IMR-90 (cell line): Measurements from ENCODE around the gene DDA1. TPM values are rescaled to one million over a fixed set of nuclear protein-coding genes. Genes with fewer than 3 reads are reported as not detected.

Experiments used
- ATAC-seq: fragments of 200-7000 bp; cut with Tn5 transposase; 2 replicates; pipeline ENCODE4 v1.9.1; 2020; ENCODE audit warnings: low read depth, mild to moderate bottlenecking, moderate library complexity
- BruUV-seq: library from RNA; stranded (reverse); fragments of 400-500 nt; replicated peaks from 2 replicates; lab custom pipeline; 2021; lab: Mats Ljungman, UMichigan
- CTCF ChIA-PET: fragments of 300-600 bp; formaldehyde crosslinking; extraction: SDS; loops from one replicate; lab custom pipeline; 2021; ENCODE audit warnings: antibody characterized with exemption; lab: Yijun Ruan, JAX
- POLR2A ChIA-PET: fragments of 300-600 bp; sonication (Branson Sonifier 250); formaldehyde crosslinking; loops from one replicate; lab custom pipeline; 2022; ENCODE audit warnings: antibody characterized with exemption; ENCODE audit not compliant: unreplicated experiment; lab: Charles Lee
- DNase-seq: peaks from one replicate; pipeline ENCODE4 v3.0.0; 2013
- H2AFZ ChIP-seq: replicated peaks from 2 replicates; pipeline ENCODE3; 2013; ENCODE audit warnings: low read length, mild to moderate bottlenecking; ENCODE audit not compliant: poor library complexity
- H2AK5ac ChIP-seq: 2 replicates; pipeline ENCODE4 v1.6.1; 2013; ENCODE audit warnings: low read depth, low read length, inconsistent platforms
- H2AK9ac ChIP-seq: replicated peaks from 2 replicates; pipeline ENCODE3; 2013; ENCODE audit warnings: mild to moderate bottlenecking, low read depth, low read length, moderate library complexity; ENCODE audit not compliant: poor library complexity
- H2BK120ac ChIP-seq: 2 replicates; pipeline ENCODE4 v1.6.1; 2013; ENCODE audit warnings: low read depth, low read length, inconsistent platforms
- H2BK15ac ChIP-seq: 3 replicates; pipeline ENCODE4 v1.6.1; 2013; ENCODE audit warnings: low read depth, low read length, inconsistent platforms
- H2BK20ac ChIP-seq: 2 replicates; pipeline ENCODE4 v1.6.1; 2013; ENCODE audit warnings: low read depth, mild to moderate bottlenecking, inconsistent platforms, low read length, moderate library complexity
- H2BK5ac ChIP-seq: 2 replicates; pipeline ENCODE4 v1.6.1; 2013; ENCODE audit warnings: mild to moderate bottlenecking, low read depth, low read length, inconsistent platforms; ENCODE audit not compliant: poor library complexity, severe bottlenecking
- H3K14ac ChIP-seq: replicated peaks from 2 replicates; pipeline ENCODE4 v1.6.1; 2013; ENCODE audit warnings: low read depth, low read length, inconsistent platforms
- H3K18ac ChIP-seq: 2 replicates; pipeline ENCODE4 v1.6.1; 2013; ENCODE audit warnings: low read depth, low read length, control low read depth
- H3K23ac ChIP-seq: 2 replicates; pipeline ENCODE4 v1.6.1; 2013; ENCODE audit warnings: low read depth, low read length, inconsistent platforms
- H3K27ac ChIP-seq: 2 replicates; pipeline ENCODE4 v1.5.1; 2013; ENCODE audit warnings: mild to moderate bottlenecking, control low read depth, low read length; ENCODE audit not compliant: insufficient read depth
- H3K27me3 ChIP-seq: 2 replicates; pipeline ENCODE4 v1.6.1; 2013; ENCODE audit warnings: low read length; ENCODE audit not compliant: control insufficient read depth, insufficient read depth
- H3K36me3 ChIP-seq: 2 replicates; pipeline ENCODE4 v1.6.1; 2013; ENCODE audit warnings: low read length, mixed read lengths; ENCODE audit not compliant: control insufficient read depth, insufficient read depth
- H3K4ac ChIP-seq: 2 replicates; pipeline ENCODE4 v1.6.1; 2013; ENCODE audit warnings: low read depth, low read length, inconsistent platforms
- H3K4me1 ChIP-seq: 2 replicates; pipeline ENCODE4 v1.6.1; 2013; ENCODE audit warnings: low read length, mixed read lengths; ENCODE audit not compliant: control insufficient read depth, insufficient read depth
- H3K4me2 ChIP-seq: 2 replicates; pipeline ENCODE4 v1.6.1; 2013; ENCODE audit warnings: low read depth, mild to moderate bottlenecking, control low read depth, low read length, moderate library complexity
- H3K4me3 ChIP-seq: 2 replicates; pipeline ENCODE4 v1.5.1; 2013; ENCODE audit warnings: low read depth, mild to moderate bottlenecking, control low read depth, low read length, moderate library complexity; ENCODE audit not compliant: insufficient read depth
- H3K56ac ChIP-seq: 2 replicates; pipeline ENCODE4 v1.6.1; 2013; ENCODE audit warnings: low read length, inconsistent platforms; ENCODE audit not compliant: insufficient read depth; ENCODE audit errors: extremely low read depth
- H3K79me1 ChIP-seq, 2 experiments: 2 replicates each; pipeline ENCODE4 v1.6.1; 2013; ENCODE audit warnings: low read length in 2 of 2, inconsistent platforms in 1 of 2, low read depth in 1 of 2
- H3K9ac ChIP-seq: 2 replicates; pipeline ENCODE4 v1.6.1; 2013; ENCODE audit warnings: low read depth, low read length, control low read depth
- H3K9me1 ChIP-seq: 2 replicates; pipeline ENCODE4 v1.6.1; 2013; ENCODE audit warnings: low read length, inconsistent platforms; ENCODE audit not compliant: insufficient read depth
- H3K9me3 ChIP-seq: 2 replicates; pipeline ENCODE4 v1.6.1; 2013; ENCODE audit warnings: low read length; ENCODE audit not compliant: control insufficient read depth, insufficient read depth
- H4K20me1 ChIP-seq: 2 replicates; pipeline ENCODE4 v1.6.1; 2013; ENCODE audit warnings: low read length, inconsistent platforms; ENCODE audit not compliant: insufficient read depth
- H4K5ac ChIP-seq: 2 replicates; pipeline ENCODE4 v1.6.1; 2013; ENCODE audit warnings: mild to moderate bottlenecking, low read depth, low read length, control low read depth
- H4K8ac ChIP-seq, 2 experiments: 2 replicates each; pipeline ENCODE4 v1.6.1; 2013; ENCODE audit warnings: low read depth in 2 of 2, low read length in 2 of 2, control low read depth in 1 of 2, inconsistent platforms in 1 of 2
- H4K91ac ChIP-seq: 2 replicates; pipeline ENCODE4 v1.6.1; 2013; ENCODE audit warnings: low read depth, low read length, inconsistent platforms; ENCODE audit not compliant: insufficient read depth
- CHD1 ChIP-seq: IDR thresholded peaks from 2 replicates; pipeline ENCODE4 v1.6.1; 2012; ENCODE audit warnings: low read depth, low read length, improper control_type of control experiment
- FOS ChIP-seq: fragments of 150-350 bp; IDR thresholded peaks from 2 replicates; pipeline ENCODE4 v1.6.1; 2016; ENCODE audit warnings: low read depth, low read length
- MAFK ChIP-seq: IDR thresholded peaks from 2 replicates; pipeline ENCODE4 v1.6.1; 2012; ENCODE audit warnings: low read depth, low read length, improper control_type of control experiment
- MXI1 ChIP-seq: IDR thresholded peaks from 2 replicates; pipeline ENCODE4 v1.6.1; 2012; ENCODE audit warnings: low read depth, mild to moderate bottlenecking, low read length, moderate library complexity, borderline replicate concordance
- NFE2L2 ChIP-seq: fragments of 150-350 bp; IDR thresholded peaks from 2 replicates; pipeline ENCODE4 v1.6.1; 2016; ENCODE audit warnings: low read depth, mild to moderate bottlenecking, low read length
- RFX5 ChIP-seq: IDR thresholded peaks from 2 replicates; pipeline ENCODE4 v1.8.0; 2012; ENCODE audit warnings: low read depth, mild to moderate bottlenecking, low read length, moderate library complexity
- SMC3 ChIP-seq: fragments of 150-350 bp; IDR thresholded peaks from 2 replicates; pipeline ENCODE4 v1.6.1; 2016; ENCODE audit warnings: low read depth, mild to moderate bottlenecking, antibody characterized with exemption, low read length, moderate library complexity
- WGBS, 2 experiments: methylation state at CpG; one replicate each; pipeline versions ENCODE4 v1.1.5 to v1.1.7; 2013; ENCODE audit warnings: missing lambda C conversion rate in 2 of 2; ENCODE audit not compliant: insufficient read length in 1 of 2; ENCODE audit errors: extremely low coverage in 2 of 2; 5-methylcytosine and 5-hydroxymethylcytosine counted together
- dilution Hi-C: fragments of 300-500 bp; cut with HindIII; formaldehyde crosslinking; loops from one replicate; pipeline ENCODE4 v1.14.3; 2018; ENCODE audit warnings: low sequenced_read_pairs; ENCODE audit not compliant: unreplicated experiment
- in situ Hi-C: fragments of 300-500 bp; cut with MboI; formaldehyde crosslinking; loops from 3 replicates; pipeline ENCODE4 v1.14.3; 2019; ENCODE audit warnings: low sequenced_read_pairs, inconsistent platforms, mixed read lengths
- intact Hi-C: fragments of 100-400 bp; cut with micrococcal nuclease; formaldehyde crosslinking; loops from 2 replicates; pipeline ENCODE4 v1.10.0; 2022
- polyA plus RNA-seq, 3 experiments: library from polyadenylated mRNA; depleted of rRNA; stranded (reverse); fragments of >200 nt; gene quantifications; 2 replicates each; pipeline ENCODE4 v1.2.3, GENCODE V29; 2012; ENCODE audit warnings: low replicate concordance in 1 of 3
- total RNA-seq: library from RNA; depleted of rRNA; stranded (reverse); fragments of >200 nt; gene quantifications from 2 replicates; pipeline ENCODE4 v1.2.3, GENCODE V29; 2012
- TF ChIP-seq, protein P1 (sequence below): fragments of 150-350 bp; IDR thresholded peaks from 2 replicates; pipeline ENCODE4 v1.6.1; 2016; ENCODE audit warnings: low read depth, mild to moderate bottlenecking, low read length, moderate library complexity, borderline replicate concordance
- TF ChIP-seq, protein P2 (sequence below): fragments of 150-350 bp; IDR thresholded peaks from 2 replicates; pipeline ENCODE4 v1.6.1; 2017; ENCODE audit warnings: mild to moderate bottlenecking, antibody characterized with exemption, low read length, low read depth

DDA1 gene
- total and polyA plus RNA-seq, 2 of the 4 experiments (the other 2 are of a cell fraction) = 33.7 to 87.2 TPM

DNA sequence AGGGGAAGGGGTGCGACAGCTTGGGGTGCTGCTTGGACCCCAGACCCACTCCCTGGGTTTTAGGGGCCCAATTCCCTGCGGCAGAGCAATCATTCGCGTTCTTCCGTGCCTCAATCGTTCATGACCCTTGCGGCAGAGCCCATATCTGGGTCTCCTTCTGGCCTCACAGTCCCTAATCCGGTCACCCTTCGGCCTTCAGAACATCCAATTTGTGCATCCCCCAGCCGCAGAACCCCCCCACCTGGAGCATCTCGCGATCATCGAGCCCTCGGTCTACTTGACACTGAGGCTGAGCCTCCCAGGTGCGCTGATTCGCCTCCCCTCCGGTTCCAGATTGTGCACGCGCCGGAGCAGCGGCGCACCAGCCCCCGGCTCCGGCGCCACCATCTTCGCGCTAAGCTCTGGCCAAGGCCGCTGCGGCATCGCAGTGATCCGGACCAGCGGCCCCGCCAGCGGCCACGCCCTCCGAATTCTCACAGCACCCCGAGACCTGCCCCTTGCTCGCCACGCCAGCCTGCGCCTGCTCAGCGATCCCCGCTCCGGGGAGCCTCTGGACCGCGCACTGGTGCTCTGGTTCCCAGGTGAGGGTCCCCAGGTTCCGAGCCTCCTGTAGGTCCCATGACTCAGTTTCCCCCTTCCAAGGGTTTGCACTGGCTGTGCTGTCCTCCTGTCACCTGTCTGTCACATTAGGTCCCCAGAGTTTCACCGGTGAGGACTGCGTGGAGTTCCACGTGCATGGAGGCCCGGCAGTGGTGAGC is 28.5 kb downstream of the DDA1 start:
- Histone ChIP-seq H3K27me3 (no peaks in the 10 kb centered on the region), H4K91ac (peak overlapping the region; percentile 51; the same call in 1 of the 2 replicates), H3K9me1 (peaks cover 5% of the 10 kb centered on the region), H3K23ac (peak overlapping the region; percentile 20; the same call in 1 of the 2 replicates), H4K8ac (peak overlapping the region; percentile 8 to 80; a peak in 2 of 4 replicates), H3K79me1 (peaks cover 7 to 37% of the 10 kb centered on the region in 2 experiments; a peak in 3 of 4 replicates), H3K9ac (peak overlapping the region; percentile 61), H3K9me3 (no peaks in the 10 kb centered on the region), H3K4ac (peak overlapping the region; percentile 49), H3K4me1 (peaks cover 8% of the 10 kb centered on the region), H2BK20ac (no peak overlapping the region), H4K20me1 (no peaks in the 10 kb centered on the region), H2BK5ac (peak overlapping the region; percentile 37), H3K36me3 (peaks cover 5% of the 10 kb centered on the region; the same call in 1 of the 2 replicates), H2AK9ac (peak overlapping the region; percentile 47), H3K56ac (no peak overlapping the region; the same call in none of the 2 replicates), H4K5ac (peak overlapping the region; percentile 9; the same call in 1 of the 2 replicates), H3K14ac (peak overlapping the region; percentile 11; the same call in 1 of the 2 replicates), H3K4me2 (peak overlapping the region; percentile 87), H2BK120ac (no peak overlapping the region), H3K18ac (no peak overlapping the region), H3K4me3 (peak overlapping the region; percentile 73), H2BK15ac (no peak overlapping the region), H2AFZ (peak overlapping the region; percentile 95), H3K27ac (peak overlapping the region; percentile 45), H2AK5ac (peak overlapping the region; percentile 52; the same call in 1 of the 2 replicates)
- in situ Hi-C loops (no loop called here), dilution Hi-C loops (no loop called here), intact Hi-C loops (no loop called here)
- WGBS, 2 experiments = 6% methylated on average over 31 of the region's 50 CpGs; no CpG with 5 or more reads in 1 of the 2 experiments
- ChIA-PET POLR2A (interaction anchor here (0.6 kb wide), 1 partner anchor 10 kb away, joined by 3 read pairs; no protein-coding TSS in a partner anchor), CTCF (no interaction called here)
- no peak for DNase-seq
- no peak for ATAC-seq
- no TSS peak for BruUV-seq
- TF ChIP-seq CHD1 = no peak
- TF ChIP-seq FOS = no peak
- TF ChIP-seq, protein P1, sequence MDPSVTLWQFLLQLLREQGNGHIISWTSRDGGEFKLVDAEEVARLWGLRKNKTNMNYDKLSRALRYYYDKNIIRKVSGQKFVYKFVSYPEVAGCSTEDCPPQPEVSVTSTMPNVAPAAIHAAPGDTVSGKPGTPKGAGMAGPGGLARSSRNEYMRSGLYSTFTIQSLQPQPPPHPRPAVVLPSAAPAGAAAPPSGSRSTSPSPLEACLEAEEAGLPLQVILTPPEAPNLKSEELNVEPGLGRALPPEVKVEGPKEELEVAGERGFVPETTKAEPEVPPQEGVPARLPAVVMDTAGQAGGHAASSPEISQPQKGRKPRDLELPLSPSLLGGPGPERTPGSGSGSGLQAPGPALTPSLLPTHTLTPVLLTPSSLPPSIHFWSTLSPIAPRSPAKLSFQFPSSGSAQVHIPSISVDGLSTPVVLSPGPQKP = no peak
- TF ChIP-seq NFE2L2 = no peak
- TF ChIP-seq MAFK = no peak
- no peak for TF ChIP-seq MXI1
- TF ChIP-seq SMC3 = no peak
- TF ChIP-seq, protein P2, sequence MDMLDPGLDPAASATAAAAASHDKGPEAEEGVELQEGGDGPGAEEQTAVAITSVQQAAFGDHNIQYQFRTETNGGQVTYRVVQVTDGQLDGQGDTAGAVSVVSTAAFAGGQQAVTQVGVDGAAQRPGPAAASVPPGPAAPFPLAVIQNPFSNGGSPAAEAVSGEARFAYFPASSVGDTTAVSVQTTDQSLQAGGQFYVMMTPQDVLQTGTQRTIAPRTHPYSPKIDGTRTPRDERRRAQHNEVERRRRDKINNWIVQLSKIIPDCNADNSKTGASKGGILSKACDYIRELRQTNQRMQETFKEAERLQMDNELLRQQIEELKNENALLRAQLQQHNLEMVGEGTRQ = no peak
- TF ChIP-seq RFX5 = no peak
